OCI-LY7 (cell line): ENCODE results near the gene TBKBP1. TPM values are rescaled to one million over a fixed set of nuclear protein-coding genes. Genes with fewer than 3 reads are reported as not detected.

Experiments
- BruUV-seq: library from RNA; stranded (reverse); fragments of 400-500 nt; replicated peaks from 2 replicates; lab custom pipeline; 2021; lab: Mats Ljungman, UMichigan
- CTCF ChIA-PET: fragments of 300-600 bp; sonication (Branson Sonifier 250); formaldehyde crosslinking; loops from one replicate; lab custom pipeline; 2022; ENCODE audit warnings: antibody characterized with exemption; ENCODE audit not compliant: unreplicated experiment; lab: Charles Lee
- POLR2A ChIA-PET: fragments of 300-600 bp; sonication (Branson Sonifier 250); formaldehyde crosslinking; loops from one replicate; lab custom pipeline; 2022; ENCODE audit warnings: antibody characterized with exemption; lab: Charles Lee
- DNase-seq: peaks from one replicate; pipeline ENCODE4 v3.0.0-alpha.2; 2015; ENCODE audit warnings: low spot score
- H2AFZ ChIP-seq: fragments of 200-600 bp; sonication (generic), shearing (Covaris generic); 2 replicates; pipeline ENCODE4 v1.6.1; 2014; ENCODE audit warnings: mild to moderate bottlenecking, antibody characterized with exemption, low read length, moderate library complexity
- H3K27ac ChIP-seq: fragments of 200-600 bp; sonication (generic); 2 replicates; pipeline ENCODE4 v1.5.1; 2014; ENCODE audit warnings: mixed run types, low read depth, mild to moderate bottlenecking, moderate library complexity, low read length, inconsistent platforms; ENCODE audit not compliant: poor library complexity, severe bottlenecking
- H3K36me3 ChIP-seq: fragments of 200-600 bp; sonication (generic); 2 replicates; pipeline ENCODE4 v1.6.1; 2014; ENCODE audit warnings: mild to moderate bottlenecking, antibody characterized with exemption, low read length, moderate library complexity, mixed read lengths; ENCODE audit not compliant: insufficient read depth
- H3K4me1 ChIP-seq: fragments of 200-600 bp; sonication (generic); 2 replicates; pipeline ENCODE4 v1.5.1; 2014; ENCODE audit warnings: mild to moderate bottlenecking, low read length; ENCODE audit not compliant: insufficient read depth, poor library complexity, severe bottlenecking
- H3K4me2 ChIP-seq: fragments of 200-600 bp; sonication (generic); 2 replicates; pipeline ENCODE4 v1.6.1; 2014; ENCODE audit warnings: mild to moderate bottlenecking, low read length
- H3K4me3 ChIP-seq: fragments of 200-600 bp; sonication (generic); 2 replicates; pipeline ENCODE4 v1.5.1; 2014; ENCODE audit warnings: mild to moderate bottlenecking, low read depth, low read length; ENCODE audit not compliant: poor library complexity, severe bottlenecking
- H3K79me2 ChIP-seq: fragments of 200-600 bp; sonication (generic); 2 replicates; pipeline ENCODE4 v1.6.1; 2016; ENCODE audit warnings: low read depth, mild to moderate bottlenecking, low read length, moderate library complexity, mixed read lengths; ENCODE audit not compliant: insufficient read depth
- H3K9me2 ChIP-seq: fragments of 200-600 bp; sonication (generic); 2 replicates; pipeline ENCODE4 v1.6.1; 2016; ENCODE audit warnings: mild to moderate bottlenecking, low read length, mixed read lengths; ENCODE audit not compliant: insufficient read depth
- H3K9me3 ChIP-seq: fragments of 200-600 bp; sonication (generic); 2 replicates; pipeline ENCODE4 v1.6.1; 2014; ENCODE audit warnings: mild to moderate bottlenecking, mixed run types, low read length, mixed read lengths
- H4K20me1 ChIP-seq: fragments of 200-600 bp; sonication (generic); 2 replicates; pipeline ENCODE4 v1.6.1; 2014; ENCODE audit warnings: mild to moderate bottlenecking, antibody characterized with exemption, low read length, moderate library complexity, mixed read lengths; ENCODE audit not compliant: insufficient read depth
- CTCF ChIP-seq: fragments of 200-600 bp; sonication (generic); conservative IDR thresholded peaks from 2 replicates; pipeline ENCODE4 v1.5.1; 2014; ENCODE audit warnings: mild to moderate bottlenecking, antibody characterized with exemption, low read length, moderate library complexity, mixed read lengths
- EZH2phosphoT487 ChIP-seq: fragments of 200-600 bp; sonication (generic); IDR thresholded peaks from 2 replicates; pipeline ENCODE4 v1.6.1; 2018; ENCODE audit warnings: low read depth, borderline replicate concordance, mild to moderate bottlenecking, mixed run types, antibody characterized with exemption, low read length, moderate library complexity, mixed read lengths
- intact Hi-C: fragments of 100-400 bp; cut with micrococcal nuclease; formaldehyde crosslinking; loops from one replicate; pipeline ENCODE4 v1.10.0; 2022; ENCODE audit not compliant: unreplicated experiment
- total RNA-seq, 2 experiments: library from RNA; depleted of rRNA in 1 of 2; stranded (reverse); fragments of >200 nt in 1 of 2; shearing (Covaris generic) in 1 of 2; gene quantifications; 2 replicates each; pipeline ENCODE4 v1.2.3, GENCODE V29; 2014 to 2022

TBKBP1 gene
- total RNA-seq, 2 experiments from 2014 or later: 8.3 to 16.0 TPM

- TF ChIP-seq EZH2phosphoT487: no peak
- TF ChIP-seq CTCF: peak; percentile 97
- Histone ChIP-seq H3K79me2 (no peaks in the 10 kb centered on the region), H3K36me3 (0 out of 2 replicates have a peak, but pooled peaks cover 7% of the 10 kb centered on the region), H4K20me1 (no peaks in the 10 kb centered on the region), H2AFZ (no peak overlapping the region), H3K27ac (no peak overlapping the region), H3K9me3 (no peaks in the 10 kb centered on the region), H3K4me2 (no peak overlapping the region), H3K4me1 (peaks cover 24% of the 10 kb centered on the region), H3K4me3 (no peak overlapping the region), H3K9me2 (no peaks in the 10 kb centered on the region)
- ChIA-PET CTCF (no interaction called here), POLR2A (no interaction called here)
- peak; percentile 66 for DNase-seq
- no TSS peak for BruUV-seq
- intact Hi-C loops: loop anchor here (1.0 kb wide), 2 partner anchors 43 to 103 kb away; no protein-coding TSS in a partner anchor
These were observed 5.0 kb downstream of the TBKBP1 start for GRCh38 chr17:47698749-47699535.

- H3K4me2 ChIP-seq: no peak overlapping the region
- intact Hi-C loops: loop anchor here (1.0 kb wide), 2 partner anchors 43 to 103 kb away; no protein-coding TSS in a partner anchor
- TF ChIP-seq EZH2phosphoT487 (no peak), CTCF (no peak)
- CTCF ChIA-PET: no interaction called here
- no peak overlapping the region for H3K4me3 ChIP-seq
- H3K27ac ChIP-seq: no peak overlapping the region
- POLR2A ChIA-PET: interaction anchor here (0.9 kb wide), 1 partner anchor 50 kb away, joined by 9 read pairs; no protein-coding TSS in a partner anchor
- H3K79me2 ChIP-seq: no peaks in the 10 kb centered on the region
- no peaks in the 10 kb centered on the region for H3K9me3 ChIP-seq
- H3K4me1 ChIP-seq: peaks cover 29% of the 10 kb centered on the region
- H3K9me2 ChIP-seq: no peaks in the 10 kb centered on the region
- BruUV-seq: no TSS peak
- no peak overlapping the region for H2AFZ ChIP-seq
- no peak for DNase-seq
- H3K36me3 ChIP-seq: 0 out of 2 replicates have a peak, but pooled peaks cover 7% of the 10 kb centered on the region
- H4K20me1 ChIP-seq: no peaks in the 10 kb centered on the region
These were observed 5.5 kb downstream of the TBKBP1 start for GRCh38 chr17:47699536-47699840.
